ENCODE measurements around the gene ACACB.

GRCh38 chr12:109160873-109161272 is 44.5 kb downstream of the ACACB start:
- TF ChIP-seq, protein P1, sequence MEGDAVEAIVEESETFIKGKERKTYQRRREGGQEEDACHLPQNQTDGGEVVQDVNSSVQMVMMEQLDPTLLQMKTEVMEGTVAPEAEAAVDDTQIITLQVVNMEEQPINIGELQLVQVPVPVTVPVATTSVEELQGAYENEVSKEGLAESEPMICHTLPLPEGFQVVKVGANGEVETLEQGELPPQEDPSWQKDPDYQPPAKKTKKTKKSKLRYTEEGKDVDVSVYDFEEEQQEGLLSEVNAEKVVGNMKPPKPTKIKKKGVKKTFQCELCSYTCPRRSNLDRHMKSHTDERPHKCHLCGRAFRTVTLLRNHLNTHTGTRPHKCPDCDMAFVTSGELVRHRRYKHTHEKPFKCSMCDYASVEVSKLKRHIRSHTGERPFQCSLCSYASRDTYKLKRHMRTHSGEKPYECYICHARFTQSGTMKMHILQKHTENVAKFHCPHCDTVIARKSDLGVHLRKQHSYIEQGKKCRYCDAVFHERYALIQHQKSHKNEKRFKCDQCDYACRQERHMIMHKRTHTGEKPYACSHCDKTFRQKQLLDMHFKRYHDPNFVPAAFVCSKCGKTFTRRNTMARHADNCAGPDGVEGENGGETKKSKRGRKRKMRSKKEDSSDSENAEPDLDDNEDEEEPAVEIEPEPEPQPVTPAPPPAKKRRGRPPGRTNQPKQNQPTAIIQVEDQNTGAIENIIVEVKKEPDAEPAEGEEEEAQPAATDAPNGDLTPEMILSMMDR (IDR thresholded peaks at IDR 0.05; ENCODE audit: low read length): no peak
- no peak for TF ChIP-seq EZH2 (IDR thresholded peaks at IDR 0.05; ENCODE audit: borderline replicate concordance, low read length)

All from OCI-LY1 (cell line).